ENCODE measurements around the gene CDK19.

The CDK19 gene

DNA sequence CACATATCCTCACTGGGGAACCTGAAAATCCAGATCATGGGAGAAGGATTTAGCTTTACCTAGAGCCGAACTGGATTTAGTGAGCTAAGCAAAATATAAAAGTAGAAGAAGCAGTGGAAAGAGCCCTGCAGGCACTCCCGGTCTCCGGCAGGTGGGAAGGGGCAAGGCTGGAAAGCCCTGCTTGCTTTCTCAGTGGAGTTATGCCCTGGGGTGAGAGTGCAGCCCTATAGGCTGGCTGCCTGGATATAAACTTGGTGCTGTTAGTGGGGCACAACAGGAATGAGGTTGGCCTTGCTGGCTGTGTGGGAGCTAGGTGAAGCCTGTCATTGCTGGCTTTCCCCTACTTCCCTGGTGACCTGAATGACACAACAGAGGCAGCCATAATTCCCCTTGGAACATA, 122.0 kb downstream of the CDK19 start:
- no peak for ATAC-seq
- TF ChIP-seq ZNF70 (CRISPR knock-in tag; IDR thresholded peaks at IDR 0.05) (no peak), TOX (CRISPR knock-in tag; IDR thresholded peaks at IDR 0.05; ENCODE audit: borderline replicate concordance) (no peak), ZFP3 (CRISPR knock-in tag; IDR thresholded peaks at IDR 0.05) (no peak), CSDC2 (CRISPR knock-in tag; IDR thresholded peaks at IDR 0.05) (no peak), RARB (CRISPR knock-in tag; IDR thresholded peaks at IDR 0.05) (no peak), ZC3H10 (CRISPR knock-in tag; IDR thresholded peaks at IDR 0.05) (no peak), PATZ1 (CRISPR knock-in tag; IDR thresholded peaks at IDR 0.05; ENCODE audit: borderline replicate concordance) (no peak), PPARA (CRISPR knock-in tag; IDR thresholded peaks at IDR 0.05; ENCODE audit: borderline replicate concordance) (no peak), ZNF565 (CRISPR knock-in tag; conservative IDR thresholded peaks at IDR 0.05; ENCODE audit: low read depth) (no peak), ISL1 (CRISPR knock-in tag; IDR thresholded peaks at IDR 0.05) (no peak), ARNTL (CRISPR knock-in tag; IDR thresholded peaks at IDR 0.05; ENCODE audit: borderline replicate concordance, low read depth) (no peak), CSRNP3 (CRISPR knock-in tag; IDR thresholded peaks at IDR 0.05) (no peak), GLIS3 (CRISPR knock-in tag; IDR thresholded peaks at IDR 0.05) (no peak), BACH2 (CRISPR knock-in tag; IDR thresholded peaks at IDR 0.05; ENCODE audit: borderline replicate concordance) (no peak)
- TF ChIP-seq, protein P1, sequence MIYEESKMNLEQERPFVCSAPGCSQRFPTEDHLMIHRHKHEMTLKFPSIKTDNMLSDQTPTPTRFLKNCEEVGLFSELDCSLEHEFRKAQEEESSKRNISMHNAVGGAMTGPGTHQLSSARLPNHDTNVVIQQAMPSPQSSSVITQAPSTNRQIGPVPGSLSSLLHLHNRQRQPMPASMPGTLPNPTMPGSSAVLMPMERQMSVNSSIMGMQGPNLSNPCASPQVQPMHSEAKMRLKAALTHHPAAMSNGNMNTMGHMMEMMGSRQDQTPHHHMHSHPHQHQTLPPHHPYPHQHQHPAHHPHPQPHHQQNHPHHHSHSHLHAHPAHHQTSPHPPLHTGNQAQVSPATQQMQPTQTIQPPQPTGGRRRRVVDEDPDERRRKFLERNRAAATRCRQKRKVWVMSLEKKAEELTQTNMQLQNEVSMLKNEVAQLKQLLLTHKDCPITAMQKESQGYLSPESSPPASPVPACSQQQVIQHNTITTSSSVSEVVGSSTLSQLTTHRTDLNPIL (CRISPR knock-in tag; IDR thresholded peaks at IDR 0.05; ENCODE audit: low read depth) = no peak
- TF ChIP-seq, protein P2, sequence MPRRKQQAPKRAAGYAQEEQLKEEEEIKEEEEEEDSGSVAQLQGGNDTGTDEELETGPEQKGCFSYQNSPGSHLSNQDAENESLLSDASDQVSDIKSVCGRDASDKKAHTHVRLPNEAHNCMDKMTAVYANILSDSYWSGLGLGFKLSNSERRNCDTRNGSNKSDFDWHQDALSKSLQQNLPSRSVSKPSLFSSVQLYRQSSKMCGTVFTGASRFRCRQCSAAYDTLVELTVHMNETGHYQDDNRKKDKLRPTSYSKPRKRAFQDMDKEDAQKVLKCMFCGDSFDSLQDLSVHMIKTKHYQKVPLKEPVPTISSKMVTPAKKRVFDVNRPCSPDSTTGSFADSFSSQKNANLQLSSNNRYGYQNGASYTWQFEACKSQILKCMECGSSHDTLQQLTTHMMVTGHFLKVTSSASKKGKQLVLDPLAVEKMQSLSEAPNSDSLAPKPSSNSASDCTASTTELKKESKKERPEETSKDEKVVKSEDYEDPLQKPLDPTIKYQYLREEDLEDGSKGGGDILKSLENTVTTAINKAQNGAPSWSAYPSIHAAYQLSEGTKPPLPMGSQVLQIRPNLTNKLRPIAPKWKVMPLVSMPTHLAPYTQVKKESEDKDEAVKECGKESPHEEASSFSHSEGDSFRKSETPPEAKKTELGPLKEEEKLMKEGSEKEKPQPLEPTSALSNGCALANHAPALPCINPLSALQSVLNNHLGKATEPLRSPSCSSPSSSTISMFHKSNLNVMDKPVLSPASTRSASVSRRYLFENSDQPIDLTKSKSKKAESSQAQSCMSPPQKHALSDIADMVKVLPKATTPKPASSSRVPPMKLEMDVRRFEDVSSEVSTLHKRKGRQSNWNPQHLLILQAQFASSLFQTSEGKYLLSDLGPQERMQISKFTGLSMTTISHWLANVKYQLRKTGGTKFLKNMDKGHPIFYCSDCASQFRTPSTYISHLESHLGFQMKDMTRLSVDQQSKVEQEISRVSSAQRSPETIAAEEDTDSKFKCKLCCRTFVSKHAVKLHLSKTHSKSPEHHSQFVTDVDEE (CRISPR knock-in tag; IDR thresholded peaks at IDR 0.05) = no peak
- TF ChIP-seq, protein P3, sequence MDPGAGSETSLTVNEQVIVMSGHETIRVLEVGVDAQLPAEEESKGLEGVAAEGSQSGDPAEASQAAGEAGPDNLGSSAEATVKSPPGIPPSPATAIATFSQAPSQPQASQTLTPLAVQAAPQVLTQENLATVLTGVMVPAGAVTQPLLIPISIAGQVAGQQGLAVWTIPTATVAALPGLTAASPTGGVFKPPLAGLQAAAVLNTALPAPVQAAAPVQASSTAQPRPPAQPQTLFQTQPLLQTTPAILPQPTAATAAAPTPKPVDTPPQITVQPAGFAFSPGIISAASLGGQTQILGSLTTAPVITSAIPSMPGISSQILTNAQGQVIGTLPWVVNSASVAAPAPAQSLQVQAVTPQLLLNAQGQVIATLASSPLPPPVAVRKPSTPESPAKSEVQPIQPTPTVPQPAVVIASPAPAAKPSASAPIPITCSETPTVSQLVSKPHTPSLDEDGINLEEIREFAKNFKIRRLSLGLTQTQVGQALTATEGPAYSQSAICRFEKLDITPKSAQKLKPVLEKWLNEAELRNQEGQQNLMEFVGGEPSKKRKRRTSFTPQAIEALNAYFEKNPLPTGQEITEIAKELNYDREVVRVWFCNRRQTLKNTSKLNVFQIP (CRISPR knock-in tag; IDR thresholded peaks at IDR 0.05; ENCODE audit: borderline replicate concordance, low read depth) = no peak

GRCh38 chr6:110690916-110691315, 124.4 kb downstream of the CDK19 start:
- ATAC-seq = no peak
- TF ChIP-seq CSRNP3 (CRISPR knock-in tag; IDR thresholded peaks at IDR 0.05) = no peak
- TF ChIP-seq, protein P3 (CRISPR knock-in tag; IDR thresholded peaks at IDR 0.05; ENCODE audit: borderline replicate concordance, low read depth) = no peak
- TF ChIP-seq ZNF565 (CRISPR knock-in tag; conservative IDR thresholded peaks at IDR 0.05; ENCODE audit: low read depth) = no peak
- no peak for TF ChIP-seq RARB (CRISPR knock-in tag; IDR thresholded peaks at IDR 0.05)
- TF ChIP-seq TOX (CRISPR knock-in tag; IDR thresholded peaks at IDR 0.05; ENCODE audit: borderline replicate concordance) = no peak
- TF ChIP-seq BACH2 (CRISPR knock-in tag; IDR thresholded peaks at IDR 0.05; ENCODE audit: borderline replicate concordance) = no peak
- no peak for TF ChIP-seq ZFP3 (CRISPR knock-in tag; IDR thresholded peaks at IDR 0.05)
- TF ChIP-seq CSDC2 (CRISPR knock-in tag; IDR thresholded peaks at IDR 0.05) = no peak
- TF ChIP-seq PATZ1 (CRISPR knock-in tag; IDR thresholded peaks at IDR 0.05; ENCODE audit: borderline replicate concordance) = no peak
- TF ChIP-seq, protein P2 (CRISPR knock-in tag; IDR thresholded peaks at IDR 0.05) = no peak
- TF ChIP-seq ZC3H10 (CRISPR knock-in tag; IDR thresholded peaks at IDR 0.05) = no peak
- no peak for TF ChIP-seq GLIS3 (CRISPR knock-in tag; IDR thresholded peaks at IDR 0.05)
- TF ChIP-seq ARNTL (CRISPR knock-in tag; IDR thresholded peaks at IDR 0.05; ENCODE audit: borderline replicate concordance, low read depth) = no peak
- no peak for TF ChIP-seq ISL1 (CRISPR knock-in tag; IDR thresholded peaks at IDR 0.05)
- TF ChIP-seq TCF4 (CRISPR knock-in tag; IDR thresholded peaks at IDR 0.05; ENCODE audit: borderline replicate concordance) = no peak
- no peak for TF ChIP-seq PPARA (CRISPR knock-in tag; IDR thresholded peaks at IDR 0.05; ENCODE audit: borderline replicate concordance)
- TF ChIP-seq SNAI2 (CRISPR knock-in tag; IDR thresholded peaks at IDR 0.05) = no peak
